NCI-H2227 (cell line): ENCODE results near the gene DNASE2.

Source experiments
- DNase-seq: peaks from one replicate; lab custom pipeline; 2025; ENCODE audit not compliant: unreplicated experiment; lab: John Stamatoyannopoulos, UW

Gene DNASE2

DNA sequence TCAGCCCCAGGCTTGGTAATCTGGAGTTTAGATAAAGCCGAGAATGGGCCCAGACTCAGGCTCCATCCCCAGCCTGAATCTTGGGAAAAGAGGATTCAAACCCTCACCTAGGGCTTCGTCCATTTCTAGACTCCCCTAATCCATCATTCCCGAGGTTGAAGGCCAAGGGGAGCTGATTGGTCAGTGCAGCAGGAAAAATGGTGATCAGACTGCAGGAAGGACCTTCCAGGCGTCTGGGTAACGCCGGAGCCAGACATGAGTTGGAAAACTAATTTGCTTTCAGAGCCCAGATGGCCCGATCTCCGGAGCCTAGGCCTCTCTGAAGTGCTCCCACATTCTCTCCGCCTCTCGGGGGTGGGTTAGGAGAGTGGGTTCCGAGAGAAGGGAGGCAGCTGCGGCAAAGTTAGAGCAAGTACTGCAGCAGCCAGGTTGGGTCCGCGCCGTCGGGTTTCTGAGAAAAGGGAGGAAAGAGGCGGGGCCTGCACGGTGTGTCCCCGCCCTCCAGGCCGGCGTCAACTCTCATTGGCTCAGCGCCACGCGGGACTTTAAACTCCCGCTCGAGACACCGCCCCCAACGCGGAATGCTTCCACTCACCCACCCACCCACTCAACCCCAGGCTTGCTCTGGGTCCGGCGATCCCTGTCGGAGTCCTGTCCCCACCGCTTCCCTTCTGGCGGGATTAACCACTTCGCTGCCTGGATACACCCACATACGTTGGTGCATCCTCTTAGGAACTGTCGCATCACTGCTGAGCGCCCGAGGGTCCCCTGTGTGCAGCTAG lies 46.1 kb downstream of the DNASE2 start:
- peak; percentile 77 for DNase-seq

DNA sequence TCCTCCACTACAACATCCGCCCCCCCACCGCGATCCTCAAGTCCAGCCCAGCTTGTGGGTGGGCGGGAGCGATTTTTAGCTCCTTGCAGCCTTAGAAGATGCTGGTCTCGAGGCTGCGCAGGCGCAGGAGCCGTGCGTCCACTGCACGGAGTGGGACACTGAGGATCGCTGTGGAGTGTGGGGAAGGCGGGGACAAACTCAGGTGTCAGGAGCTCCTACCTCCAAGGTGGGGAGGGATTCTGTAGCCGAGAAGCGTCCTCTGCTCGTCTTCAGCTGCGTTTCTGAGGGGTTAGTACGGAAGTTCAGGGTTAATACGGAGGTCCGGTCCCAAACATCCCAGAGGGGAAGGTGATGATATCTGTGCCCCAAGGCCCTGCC lies 46.7 kb downstream of the DNASE2 start, which contains the start of gene RTBDN:
RTBDN (minus strand) TSS at position 14 of the 378 bp plus-strand sequence. CDS start 4,600 bp downstream, outside the sequence.
- peak; percentile 68 for DNase-seq

DNA sequence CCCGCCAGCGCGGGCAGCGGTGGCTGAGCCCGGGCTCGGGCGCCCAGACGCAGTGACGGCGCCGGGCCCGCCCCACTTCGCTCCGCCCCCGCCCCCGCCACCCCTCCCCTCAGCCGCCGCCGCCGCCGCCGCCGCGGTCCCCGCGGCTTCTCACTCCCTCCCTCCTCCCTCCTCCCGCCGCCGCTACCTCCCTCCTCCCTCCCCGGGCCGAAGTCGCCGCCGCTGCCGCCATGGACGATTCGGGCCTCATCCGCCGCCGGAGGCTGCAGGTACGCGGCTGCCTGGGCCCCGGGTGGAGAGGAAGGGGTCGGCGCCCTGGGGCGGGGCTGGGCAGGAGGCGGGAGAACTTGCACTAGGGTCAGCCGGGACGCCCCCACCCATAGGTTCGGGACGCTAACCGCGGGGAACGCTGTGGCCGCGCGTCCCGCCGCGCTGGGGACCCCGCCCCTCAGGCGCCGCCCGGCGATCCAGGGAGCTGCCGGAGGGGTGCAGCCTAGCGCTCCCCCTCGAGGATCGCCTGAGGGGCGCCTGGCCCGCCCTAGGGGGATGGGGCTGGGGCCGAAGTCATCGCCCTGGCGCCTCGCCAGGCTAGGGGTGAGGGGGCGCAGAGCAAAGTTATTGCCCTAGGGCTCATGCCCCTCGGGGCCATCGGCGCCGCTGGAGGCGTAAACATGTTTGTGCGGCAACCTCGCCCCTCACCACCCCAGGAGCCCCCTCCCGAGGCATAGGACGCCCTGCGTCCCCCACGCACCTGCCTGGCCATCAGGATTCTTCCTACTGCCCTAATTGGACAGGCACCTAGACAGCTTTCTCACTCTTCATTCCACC lies 47.3 kb downstream of the DNASE2 start:
- DNase-seq, result peak; percentile 80

DNA sequence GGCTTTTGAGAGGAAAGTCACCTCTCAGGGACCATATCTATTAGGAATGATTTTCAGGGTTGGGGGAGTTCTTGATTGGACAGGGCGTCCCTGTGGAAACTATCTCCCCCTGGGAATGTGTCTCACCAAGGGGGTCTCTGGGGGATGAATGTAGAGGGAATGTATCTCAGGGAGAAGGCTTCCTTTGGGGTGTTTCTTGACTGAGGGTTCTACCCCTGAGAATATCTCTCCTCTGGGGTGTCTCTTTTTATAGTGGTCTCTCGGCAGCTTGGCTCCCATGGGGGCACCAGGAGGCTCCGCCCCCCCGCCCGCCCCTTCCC lies 47.9 kb downstream of the DNASE2 start:
- DNase-seq, result no peak

DNA sequence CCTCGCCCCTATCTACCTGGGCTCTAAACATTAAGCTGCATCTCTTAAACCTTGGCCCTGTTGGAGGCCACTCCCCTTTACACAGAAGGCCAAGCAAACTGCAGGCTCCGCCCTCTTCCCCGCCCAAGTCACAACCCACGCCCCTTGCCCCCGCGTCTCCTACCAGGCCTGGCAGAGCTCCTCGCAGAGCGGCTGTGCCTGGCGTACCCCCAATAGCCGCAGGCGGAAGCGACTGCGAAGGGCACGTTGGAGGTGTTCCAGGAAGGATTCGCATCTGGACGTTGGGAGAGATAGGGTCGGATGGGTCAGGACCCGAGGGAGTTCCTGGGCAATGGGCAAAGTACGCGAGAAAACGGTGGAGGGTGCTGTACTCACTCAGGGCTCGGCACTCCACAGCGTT lies 52.8 kb downstream of the DNASE2 start:
- peak; percentile 24 for DNase-seq

DNA sequence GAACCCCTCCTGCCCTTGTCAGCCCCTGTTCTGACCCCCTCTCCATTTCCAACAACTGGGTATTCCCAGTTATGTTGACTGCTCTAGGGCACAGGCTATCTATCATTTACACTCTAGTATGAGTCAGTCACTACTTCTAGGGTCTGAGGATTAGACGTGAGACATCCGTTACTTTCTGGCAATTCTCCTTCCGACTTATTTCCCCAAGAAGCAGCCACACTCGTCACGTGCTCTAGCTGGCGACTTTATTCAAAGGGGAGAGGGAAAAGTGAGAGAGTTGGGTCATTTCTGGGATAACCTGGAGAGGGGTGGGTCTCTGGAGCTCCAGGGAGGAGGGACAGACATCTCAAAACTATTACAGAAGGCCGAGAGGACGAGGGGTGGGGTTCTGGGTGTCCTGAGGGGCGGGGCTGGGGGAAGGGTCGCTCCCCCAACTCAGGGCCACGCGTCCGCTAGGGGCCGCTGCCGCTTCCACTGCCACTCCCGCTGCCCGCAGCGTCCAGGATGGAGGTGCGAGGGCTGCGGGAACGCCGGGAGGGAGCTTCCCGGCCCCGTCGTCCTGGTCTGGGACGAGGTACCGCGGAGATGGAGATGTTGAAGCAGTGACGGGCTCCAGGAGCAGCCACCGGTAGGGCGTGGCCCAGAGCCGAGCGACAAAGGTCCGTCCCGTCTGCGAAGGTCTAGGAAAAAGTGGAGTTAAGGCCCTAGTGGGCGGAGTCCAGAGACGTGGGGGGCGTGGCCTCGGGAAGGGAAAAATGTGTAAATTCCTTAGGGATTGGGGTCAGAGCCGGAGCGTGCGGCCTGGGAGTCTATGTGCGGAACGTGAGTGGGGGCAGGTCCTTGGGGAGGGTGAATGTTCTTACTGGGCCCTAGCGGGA lies 55.8 kb downstream of the DNASE2 start:
- DNase-seq, result no peak
